ENCODE results near the gene PPP2R1B. TPM values are rescaled to one million over a fixed set of nuclear protein-coding genes. Genes with fewer than 3 reads are reported as not detected.
A peak's percentile ranks its signal among the peaks of the same experiment; 100 is the strongest.
"Not testable (repeated sequence)": the region's sequence is repeated elsewhere in the genome, so short reads cannot be mapped to it uniquely, and the experiment has no call there.

Gene PPP2R1B
- total and polyA plus RNA-seq, 2 donors, result 10.5 to 15.4 TPM

DNA sequence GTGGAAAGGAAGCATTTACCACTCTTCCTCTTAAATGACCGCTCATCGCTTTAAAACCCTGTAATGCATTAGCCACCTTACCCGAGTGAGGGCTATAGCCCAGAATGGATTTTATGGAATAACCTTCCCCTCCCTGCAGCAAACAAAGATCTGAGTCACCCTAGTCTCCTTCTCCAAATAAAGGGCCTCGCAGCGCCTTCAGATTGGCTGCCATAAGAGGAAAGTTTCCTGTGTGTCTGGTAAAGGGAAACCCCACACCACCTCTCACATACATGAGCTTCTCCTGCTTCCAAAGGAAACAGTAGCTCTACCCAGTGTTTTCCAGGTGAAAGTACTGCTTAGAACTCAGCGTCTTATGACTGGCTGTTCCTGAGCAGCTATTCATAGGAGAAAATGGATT lies 47.8 kb downstream of the PPP2R1B start:
- Histone ChIP-seq H3K36me3 (ENCODE audit: control insufficient read depth in 2 of 2, insufficient read depth in 2 of 2, low read length in 1 of 2) (peaks cover 41 to 66% of the 10 kb centered on the region in 2 donors), H3K4me1 (ENCODE audit: control insufficient read depth in 2 of 2, insufficient read depth in 2 of 2, low read length in 2 of 2) (peaks cover 0 to 2% of the 10 kb centered on the region in 2 donors), H3K9me3 (ENCODE audit: control insufficient read depth in 2 of 2, insufficient read depth in 1 of 2, low read length in 1 of 2) (no peaks in the 10 kb centered on the region), H3K4me3 (ENCODE audit: low read length in 2 of 2) (no peak overlapping the region), H3K27ac (ENCODE audit: low read depth in 1 of 2, low read length in 1 of 2) (no peak overlapping the region), H3K27me3 (ENCODE audit: control insufficient read depth in 2 of 2, insufficient read depth in 1 of 2, low read length in 1 of 2) (no peaks in the 10 kb centered on the region)
- 97% methylated on average over 6 of the region's 6 CpGs for WGBS
- DNase-seq (ENCODE audit: low read depth in 6 of 9, low spot score in 9 of 9), result no peak

- H3K4me3 ChIP-seq (ENCODE audit: low read length in 2 of 2); H3K4me1 ChIP-seq (ENCODE audit: control insufficient read depth in 2 of 2, insufficient read depth in 2 of 2, low read length in 2 of 2); H3K27ac ChIP-seq (ENCODE audit: low read depth in 1 of 2, low read length in 1 of 2); DNase-seq (ENCODE audit: low read depth in 6 of 9, low spot score in 9 of 9); H3K9me3 ChIP-seq (ENCODE audit: control insufficient read depth in 2 of 2, insufficient read depth in 1 of 2, low read length in 1 of 2); H3K27me3 ChIP-seq (ENCODE audit: control insufficient read depth in 2 of 2, insufficient read depth in 1 of 2, low read length in 1 of 2): not testable (repeated sequence)
- WGBS, result 98% methylated on average over 3 of the region's 3 CpGs
- peaks cover 34 to 58% of the 10 kb centered on the region in 2 donors for H3K36me3 ChIP-seq (ENCODE audit: control insufficient read depth in 2 of 2, insufficient read depth in 2 of 2, low read length in 1 of 2)
These were observed 48.5 kb downstream of the PPP2R1B start for GRCh38 chr11:111717660-111718059.

- Histone ChIP-seq H3K27ac (ENCODE audit: low read depth in 1 of 2, low read length in 1 of 2) (no peak overlapping the region), H3K36me3 (ENCODE audit: control insufficient read depth in 2 of 2, insufficient read depth in 2 of 2, low read length in 1 of 2) (peaks cover 21 to 38% of the 10 kb centered on the region in 2 donors), H3K4me3 (ENCODE audit: low read length in 2 of 2) (no peak overlapping the region), H3K9me3 (ENCODE audit: control insufficient read depth in 2 of 2, insufficient read depth in 1 of 2, low read length in 1 of 2) (no peaks in the 10 kb centered on the region), H3K4me1 (ENCODE audit: control insufficient read depth in 2 of 2, insufficient read depth in 2 of 2, low read length in 2 of 2) (peaks cover 0 to 2% of the 10 kb centered on the region in 2 donors), H3K27me3 (ENCODE audit: control insufficient read depth in 2 of 2, insufficient read depth in 1 of 2, low read length in 1 of 2) (no peaks in the 10 kb centered on the region)
- DNase-seq (ENCODE audit: low read depth in 6 of 9, low spot score in 9 of 9), result no peak
- 84% methylated on average over 5 of the region's 5 CpGs for WGBS
These were observed 50.9 kb downstream of the PPP2R1B start for GRCh38 chr11:111715142-111715816.

DNA sequence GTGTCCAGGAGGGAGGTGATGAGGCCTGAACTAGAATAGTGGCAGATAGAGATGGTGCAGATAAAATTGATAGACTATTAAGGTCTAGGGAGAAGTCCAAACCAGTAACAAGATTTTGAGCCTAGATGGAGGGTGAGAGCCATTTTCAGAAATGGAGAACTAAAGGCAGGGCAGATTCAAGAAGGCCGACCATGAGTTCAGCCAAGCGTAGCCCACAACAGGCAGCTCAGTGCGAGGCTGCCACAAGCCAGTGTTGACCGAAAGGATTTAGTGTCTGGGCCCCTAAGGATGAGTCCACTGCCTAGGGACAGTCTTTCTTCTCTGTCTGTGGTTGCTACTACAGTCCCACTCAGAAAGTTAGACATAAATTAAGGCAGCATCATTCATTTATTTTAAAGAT lies 51.7 kb downstream of the PPP2R1B start:
- 95% methylated on average over 4 of the region's 4 CpGs for WGBS
- H3K9me3 ChIP-seq (ENCODE audit: control insufficient read depth in 2 of 2, insufficient read depth in 1 of 2, low read length in 1 of 2), result no peaks in the 10 kb centered on the region
- H3K27me3 ChIP-seq (ENCODE audit: control insufficient read depth in 2 of 2, insufficient read depth in 1 of 2, low read length in 1 of 2), result no peaks in the 10 kb centered on the region
- no peak overlapping the region for H3K4me3 ChIP-seq (ENCODE audit: low read length in 2 of 2)
- peaks cover 14 to 34% of the 10 kb centered on the region in 2 donors for H3K36me3 ChIP-seq (ENCODE audit: control insufficient read depth in 2 of 2, insufficient read depth in 2 of 2, low read length in 1 of 2)
- no peak for DNase-seq (ENCODE audit: low read depth in 6 of 9, low spot score in 9 of 9)
- H3K27ac ChIP-seq (ENCODE audit: low read depth in 1 of 2, low read length in 1 of 2), result no peak overlapping the region
- peaks cover 0 to 2% of the 10 kb centered on the region in 2 donors for H3K4me1 ChIP-seq (ENCODE audit: control insufficient read depth in 2 of 2, insufficient read depth in 2 of 2, low read length in 2 of 2)

GRCh38 chr11:111707691-111708067 lies 58.5 kb downstream of the PPP2R1B start:
- Histone ChIP-seq H3K36me3 (ENCODE audit: control insufficient read depth in 2 of 2, insufficient read depth in 2 of 2, low read length in 1 of 2) (peaks cover 32 to 46% of the 10 kb centered on the region in 2 donors), H3K27me3 (ENCODE audit: control insufficient read depth in 2 of 2, insufficient read depth in 1 of 2, low read length in 1 of 2) (no peaks in the 10 kb centered on the region), H3K9me3 (ENCODE audit: control insufficient read depth in 2 of 2, insufficient read depth in 1 of 2, low read length in 1 of 2) (no peaks in the 10 kb centered on the region), H3K4me1 (ENCODE audit: control insufficient read depth in 2 of 2, insufficient read depth in 2 of 2, low read length in 2 of 2) (no peaks in the 10 kb centered on the region), H3K4me3 (ENCODE audit: low read length in 2 of 2) (no peak overlapping the region), H3K27ac (ENCODE audit: low read depth in 1 of 2, low read length in 1 of 2) (no peak overlapping the region)
- WGBS, result 99% methylated on average over 5 of the region's 5 CpGs
- no peak for DNase-seq (ENCODE audit: low read depth in 6 of 9, low spot score in 9 of 9)

DNA sequence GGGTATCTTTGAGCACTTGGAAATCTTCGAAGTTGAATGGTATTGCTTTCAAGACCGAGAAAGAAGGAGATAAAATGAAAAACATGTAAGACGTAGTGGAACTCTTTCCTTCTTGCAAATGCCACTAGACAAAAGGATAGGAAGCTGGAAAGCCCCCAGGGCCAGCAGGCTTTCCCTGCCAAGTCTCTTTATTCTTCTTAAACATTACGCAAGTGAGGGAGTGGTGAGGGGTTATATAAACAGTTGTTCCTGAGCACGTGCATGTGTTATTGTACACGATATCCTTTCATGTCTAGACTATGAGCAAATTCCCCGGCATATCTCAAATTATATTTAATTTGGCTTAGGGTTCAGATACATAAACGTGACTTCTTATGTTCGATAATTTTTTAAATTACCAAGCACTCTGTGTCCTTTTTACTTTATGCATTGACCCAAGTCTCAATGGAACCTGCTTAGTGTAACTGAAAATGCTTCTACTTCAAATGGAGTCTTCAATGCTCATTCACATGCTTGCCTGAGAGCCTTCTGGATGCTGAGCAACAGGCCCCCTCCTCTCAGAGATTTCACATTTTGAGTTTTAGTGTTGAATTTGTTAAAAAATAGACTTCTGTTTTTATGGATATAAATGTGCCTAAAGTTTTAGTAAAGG lies 59.0 kb downstream of the PPP2R1B start:
- no peak overlapping the region for H3K4me3 ChIP-seq (ENCODE audit: low read length in 2 of 2)
- H3K9me3 ChIP-seq (ENCODE audit: control insufficient read depth in 2 of 2, insufficient read depth in 1 of 2, low read length in 1 of 2), result no peaks in the 10 kb centered on the region
- WGBS, result 94% methylated on average over 9 of the region's 9 CpGs
- DNase-seq (ENCODE audit: low read depth in 6 of 9, low spot score in 9 of 9), result peak in 2 of 9 donors; percentile 12 to 13
- peak overlapping the region in 1 of 2 donors; percentile 64 for H3K27ac ChIP-seq (ENCODE audit: low read depth in 1 of 2, low read length in 1 of 2)
- H3K36me3 ChIP-seq (ENCODE audit: control insufficient read depth in 2 of 2, insufficient read depth in 2 of 2, low read length in 1 of 2), result peaks cover 30 to 45% of the 10 kb centered on the region in 2 donors
- no peaks in the 10 kb centered on the region for H3K27me3 ChIP-seq (ENCODE audit: control insufficient read depth in 2 of 2, insufficient read depth in 1 of 2, low read length in 1 of 2)
- no peaks in the 10 kb centered on the region for H3K4me1 ChIP-seq (ENCODE audit: control insufficient read depth in 2 of 2, insufficient read depth in 2 of 2, low read length in 2 of 2)

- no peaks in the 10 kb centered on the region for H3K4me1 ChIP-seq (ENCODE audit: control insufficient read depth in 2 of 2, insufficient read depth in 2 of 2, low read length in 2 of 2)
- no peaks in the 10 kb centered on the region for H3K27me3 ChIP-seq (ENCODE audit: control insufficient read depth in 2 of 2, insufficient read depth in 1 of 2, low read length in 1 of 2)
- DNase-seq (ENCODE audit: low read depth in 6 of 9, low spot score in 9 of 9), result no peak
- H3K4me3 ChIP-seq (ENCODE audit: low read length in 2 of 2), result no peak overlapping the region
- peaks cover 19 to 34% of the 10 kb centered on the region in 2 donors for H3K36me3 ChIP-seq (ENCODE audit: control insufficient read depth in 2 of 2, insufficient read depth in 2 of 2, low read length in 1 of 2)
- WGBS, result 98% methylated on average over 1 of the region's 1 CpG
- no peaks in the 10 kb centered on the region for H3K9me3 ChIP-seq (ENCODE audit: control insufficient read depth in 2 of 2, insufficient read depth in 1 of 2, low read length in 1 of 2)
- no peak overlapping the region for H3K27ac ChIP-seq (ENCODE audit: low read depth in 1 of 2, low read length in 1 of 2)
These were observed 62.6 kb downstream of the PPP2R1B start for GRCh38 chr11:111703576-111703975.

- H3K36me3 ChIP-seq (ENCODE audit: control insufficient read depth in 2 of 2, insufficient read depth in 2 of 2, low read length in 1 of 2), result peaks cover 17 to 34% of the 10 kb centered on the region in 2 donors
- WGBS, result 96% methylated on average over 5 of the region's 5 CpGs
These were observed 63.6 kb downstream of the PPP2R1B start for GRCh38 chr11:111702623-111703022.

DNA sequence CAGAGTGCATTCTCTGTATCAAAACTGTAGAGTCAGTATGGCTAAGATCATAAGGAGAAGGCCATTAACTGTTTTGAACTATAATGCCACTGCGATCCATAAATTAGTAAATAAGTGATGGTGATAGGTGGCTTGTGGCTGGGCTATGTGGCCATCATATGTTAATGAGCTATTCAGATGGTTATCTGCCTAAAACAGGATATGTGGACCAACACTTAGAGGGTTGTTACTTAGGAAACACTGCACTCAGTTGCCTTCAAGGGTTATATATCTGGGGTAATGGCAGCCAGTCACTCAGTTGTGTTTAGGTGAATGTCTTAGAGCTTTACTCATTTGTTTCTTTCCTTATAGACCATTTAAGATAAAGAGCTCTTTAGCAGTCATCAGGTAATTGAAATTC lies 66.0 kb downstream of the PPP2R1B start:
- Histone ChIP-seq H3K27ac (ENCODE audit: low read depth in 1 of 2, low read length in 1 of 2) (no peak overlapping the region), H3K4me3 (ENCODE audit: low read length in 2 of 2) (no peak overlapping the region), H3K36me3 (ENCODE audit: control insufficient read depth in 2 of 2, insufficient read depth in 2 of 2, low read length in 1 of 2) (peaks cover 17 to 26% of the 10 kb centered on the region in 2 donors), H3K9me3 (ENCODE audit: control insufficient read depth in 2 of 2, insufficient read depth in 1 of 2, low read length in 1 of 2) (no peaks in the 10 kb centered on the region), H3K4me1 (ENCODE audit: control insufficient read depth in 2 of 2, insufficient read depth in 2 of 2, low read length in 2 of 2) (no peaks in the 10 kb centered on the region), H3K27me3 (ENCODE audit: control insufficient read depth in 2 of 2, insufficient read depth in 1 of 2, low read length in 1 of 2) (no peaks in the 10 kb centered on the region)
- WGBS, result 97% methylated on average over 1 of the region's 1 CpG
- DNase-seq (ENCODE audit: low read depth in 6 of 9, low spot score in 9 of 9), result no peak

More at GRCh38 chr11:111702623-111703022, 63.6 kb downstream of the PPP2R1B start:
- DNase-seq (ENCODE audit: low read depth in 6 of 9, low spot score in 9 of 9), result no peak
- H3K4me1 ChIP-seq (ENCODE audit: control insufficient read depth in 2 of 2, insufficient read depth in 2 of 2, low read length in 2 of 2), result no peaks in the 10 kb centered on the region
- H3K4me3 ChIP-seq (ENCODE audit: low read length in 2 of 2), result no peak overlapping the region
- no peaks in the 10 kb centered on the region for H3K27me3 ChIP-seq (ENCODE audit: control insufficient read depth in 2 of 2, insufficient read depth in 1 of 2, low read length in 1 of 2)
- no peak overlapping the region for H3K27ac ChIP-seq (ENCODE audit: low read depth in 1 of 2, low read length in 1 of 2)
- no peaks in the 10 kb centered on the region for H3K9me3 ChIP-seq (ENCODE audit: control insufficient read depth in 2 of 2, insufficient read depth in 1 of 2, low read length in 1 of 2)

Data from thymus (tissue), 11 donors.